Left ventricle myocardium superior (tissue), 1 donor: Measurements from ENCODE around the gene LNX2. TPM values are rescaled to one million over a fixed set of nuclear protein-coding genes. Genes with fewer than 3 reads are reported as not detected.

Source experiments
- ATAC-seq: fragments of 200-7000 bp; cut with Tn5 transposase; one replicate; pipeline ENCODE4 v1.9.1; 2020; ENCODE audit warnings: mild to moderate bottlenecking, moderate library complexity
- DNase-seq: peaks from one replicate; pipeline ENCODE4 v3.0.0-alpha.2; 2020
- intact Hi-C: fragments of 100-400 bp; cut with micrococcal nuclease; formaldehyde crosslinking; loops from one replicate; pipeline ENCODE4 v1.11.0; 2022
- total RNA-seq: library from RNA; stranded (reverse); fragmentation: NEBNext Ultra II Directional; extraction: Animal tissue kit (Norgen Biotek cat#: 25700); gene quantifications from one replicate; pipeline ENCODE4 v1.2.1, GENCODE V29; 2021
- donor health status: DM: no; HTN: yes; CAD: no; lungs with severe emphysema.

Gene LNX2
- total RNA-seq, 1 donor from 2014 or later, result 11.4 TPM

GRCh38 chr13:27533155-27533643 is 87.1 kb downstream of the LNX2 start:
- ATAC-seq, result peak; percentile 99
- DNase-seq, result peak; percentile 92
- intact Hi-C loops, result loop anchor here (10.0 kb wide), 1 partner anchor 292 kb away; no protein-coding TSS in a partner anchor

- ATAC-seq, result no peak
- DNase-seq, result no peak
- intact Hi-C loops, result no loop called here
Observed at GRCh38 chr13:27528908-27529307, 91.4 kb downstream of the LNX2 start.

GRCh38 chr13:27526516-27526915 is 93.8 kb downstream of the LNX2 start:
- intact Hi-C loops, result no loop called here
- DNase-seq (no peak), ATAC-seq (no peak)

- DNase-seq, result no peak
- intact Hi-C loops, result no loop called here
- no peak for ATAC-seq
Observed at GRCh38 chr13:27524981-27525975, 95.1 kb downstream of the LNX2 start.

GRCh38 chr13:27523346-27524073 is 96.8 kb downstream of the LNX2 start:
- DNase-seq (no peak), ATAC-seq (peak; percentile 30)
- intact Hi-C loops, result no loop called here

- intact Hi-C loops, result no loop called here
- ATAC-seq, result no peak
- no peak for DNase-seq
Observed at GRCh38 chr13:27522847-27523246, 97.5 kb downstream of the LNX2 start.

GRCh38 chr13:27516103-27516502 is 104.2 kb downstream of the LNX2 start:
- no peak for DNase-seq
- intact Hi-C loops, result no loop called here
- ATAC-seq, result no peak

- ATAC-seq (no peak), DNase-seq (no peak)
- intact Hi-C loops, result no loop called here
Observed at GRCh38 chr13:27510082-27510481, 110.2 kb downstream of the LNX2 start.

GRCh38 chr13:27508802-27509201 is 111.5 kb downstream of the LNX2 start:
- ATAC-seq, result no peak
- intact Hi-C loops, result no loop called here
- DNase-seq, result no peak

- DNase-seq (no peak), ATAC-seq (no peak)
- intact Hi-C loops, result no loop called here
Observed at GRCh38 chr13:27505792-27506191, 114.5 kb downstream of the LNX2 start.

GRCh38 chr13:27504868-27505194 is 115.5 kb downstream of the LNX2 start:
- DNase-seq, result no peak
- intact Hi-C loops, result no loop called here
- no peak for ATAC-seq

GRCh38 chr13:27504128-27504867 is 116.0 kb downstream of the LNX2 start:
- ATAC-seq, result peak; percentile 80
- peak; percentile 46 for DNase-seq
- intact Hi-C loops, result no loop called here

GRCh38 chr13:27500806-27501534 is 119.4 kb downstream of the LNX2 start:
- intact Hi-C loops, result no loop called here
- DNase-seq, result no peak
- no peak for ATAC-seq

GRCh38 chr13:27497563-27498230 is 122.6 kb downstream of the LNX2 start:
- ATAC-seq, result no peak
- no peak for DNase-seq
- intact Hi-C loops, result no loop called here

GRCh38 chr13:27496536-27497273 is 123.6 kb downstream of the LNX2 start:
- ATAC-seq (no peak), DNase-seq (no peak)
- intact Hi-C loops, result no loop called here

- ATAC-seq, result no peak
- no peak for DNase-seq
- intact Hi-C loops, result no loop called here
Observed at GRCh38 chr13:27496006-27496405, 124.3 kb downstream of the LNX2 start.
